ENCODE data around the gene C1orf21.

The C1orf21 gene

GRCh38 chr1:184487531-184488193, 100.8 kb downstream of the C1orf21 start:
- no peak for DNase-seq

- no peak for DNase-seq
Measured at GRCh38 chr1:184489908-184490307, 103.1 kb downstream of the C1orf21 start.

- DNase-seq, result no peak
Measured at GRCh38 chr1:184492536-184492935, 105.7 kb downstream of the C1orf21 start.

DNA sequence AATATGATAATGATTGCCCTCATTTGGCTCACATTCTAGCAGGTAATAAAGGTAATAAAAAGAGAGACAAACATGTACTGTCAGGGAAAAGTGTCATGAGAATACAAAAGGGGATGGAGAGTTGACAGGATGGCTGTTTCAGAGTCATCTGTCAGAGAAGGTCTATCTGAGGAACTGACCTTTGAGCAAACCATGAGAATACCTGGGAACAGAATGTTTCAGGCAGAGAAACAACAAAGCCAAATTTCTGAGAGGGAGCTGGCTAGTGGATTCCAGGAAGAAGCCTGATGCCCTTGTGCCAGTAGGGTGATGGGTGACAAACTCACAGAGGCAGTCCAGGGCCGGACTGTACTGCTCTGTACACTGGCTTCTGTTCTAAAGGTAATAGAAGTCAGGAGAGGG, 107.2 kb downstream of the C1orf21 start:
- no peak for DNase-seq

GRCh38 chr1:184494929-184495328, 108.1 kb downstream of the C1orf21 start:
- no peak for DNase-seq

GRCh38 chr1:184497959-184498723, 111.3 kb downstream of the C1orf21 start:
- DNase-seq, result no peak

DNA sequence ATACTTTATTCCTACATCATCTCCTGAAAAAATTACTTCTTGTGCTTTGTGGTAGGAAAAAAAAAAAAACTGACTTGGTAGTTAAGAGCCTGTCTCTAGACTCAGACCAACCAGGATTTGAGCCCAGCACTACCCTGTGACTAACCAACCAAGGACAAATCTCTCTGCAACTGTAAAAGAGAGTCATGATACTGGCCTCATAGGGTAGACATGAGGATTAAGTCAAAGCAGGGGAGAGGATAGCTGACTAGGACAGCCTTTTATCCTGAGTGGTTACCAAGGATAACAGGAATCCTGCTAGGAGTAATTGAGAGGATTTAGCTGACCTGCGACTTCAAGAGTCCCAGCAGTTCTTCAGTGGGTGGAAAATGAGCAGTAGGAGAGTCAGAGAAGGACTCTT, 112.8 kb downstream of the C1orf21 start:
- peak; percentile 55 for DNase-seq

DNA sequence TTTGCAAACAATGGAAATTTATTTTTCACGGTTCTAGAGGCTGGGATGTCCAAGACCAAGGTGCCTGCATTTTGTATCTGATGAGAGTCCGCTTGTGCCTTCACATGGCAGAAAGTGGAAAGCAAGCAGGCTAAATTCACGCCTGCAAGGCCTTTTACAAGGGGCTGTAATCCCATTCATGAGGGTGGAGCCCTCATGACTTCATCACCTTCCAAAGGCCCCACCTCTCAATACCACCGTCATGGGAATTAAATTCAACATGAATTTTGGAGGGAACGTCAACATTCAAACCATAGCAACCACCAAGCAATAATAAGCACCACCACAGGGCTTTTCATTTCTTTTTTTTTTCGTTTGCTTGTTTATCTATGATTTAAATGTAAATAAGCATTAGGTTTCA, 115.3 kb downstream of the C1orf21 start:
- DNase-seq, result no peak

- DNase-seq, result no peak
Measured at GRCh38 chr1:184503221-184503749, 116.5 kb downstream of the C1orf21 start.

GRCh38 chr1:184504040-184504954, 117.5 kb downstream of the C1orf21 start:
- DNase-seq, result no peak

- DNase-seq, result no peak
Measured at GRCh38 chr1:184504955-184505338, 118.1 kb downstream of the C1orf21 start.

DNA sequence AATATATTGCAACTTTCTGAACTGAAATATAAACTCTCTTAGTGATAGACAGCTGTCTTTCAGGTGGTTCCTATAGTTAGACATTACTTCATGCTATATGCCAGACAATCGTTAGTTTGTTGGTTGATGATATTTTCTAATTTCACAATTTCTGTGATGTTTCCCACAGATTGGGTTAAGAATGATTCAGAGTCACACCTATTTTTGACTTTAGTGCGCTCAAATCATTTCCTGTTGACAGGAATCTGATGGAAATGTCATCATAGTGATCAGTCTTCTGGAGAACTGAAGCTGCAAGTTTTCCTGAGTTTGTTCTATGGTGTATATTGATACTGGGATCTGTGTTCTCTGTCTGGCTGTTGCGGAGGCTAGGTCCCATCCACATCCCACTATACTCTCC, 119.7 kb downstream of the C1orf21 start:
- no peak for DNase-seq

DNA sequence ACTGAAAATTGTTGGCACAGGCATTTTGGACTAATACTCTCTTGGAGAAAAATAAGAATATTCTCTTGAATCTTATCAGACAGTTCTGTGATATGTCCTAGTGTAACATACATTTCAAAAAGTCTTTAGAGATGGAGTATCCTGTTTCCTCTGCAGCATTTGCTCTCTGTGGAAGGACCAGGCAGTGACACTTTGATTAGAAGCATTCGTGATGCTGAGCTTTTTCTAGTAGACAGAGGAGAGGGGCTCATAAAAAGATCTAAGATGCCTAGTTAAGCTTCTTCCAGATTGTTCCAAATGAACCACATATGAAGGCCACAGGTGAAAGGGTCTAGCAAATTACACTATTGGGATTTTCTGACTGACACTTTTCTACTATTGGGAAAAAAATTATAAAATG, 120.3 kb downstream of the C1orf21 start:
- no peak for DNase-seq

- DNase-seq, result peak; percentile 22
Measured at GRCh38 chr1:184507604-184508280, 120.9 kb downstream of the C1orf21 start.

DNA sequence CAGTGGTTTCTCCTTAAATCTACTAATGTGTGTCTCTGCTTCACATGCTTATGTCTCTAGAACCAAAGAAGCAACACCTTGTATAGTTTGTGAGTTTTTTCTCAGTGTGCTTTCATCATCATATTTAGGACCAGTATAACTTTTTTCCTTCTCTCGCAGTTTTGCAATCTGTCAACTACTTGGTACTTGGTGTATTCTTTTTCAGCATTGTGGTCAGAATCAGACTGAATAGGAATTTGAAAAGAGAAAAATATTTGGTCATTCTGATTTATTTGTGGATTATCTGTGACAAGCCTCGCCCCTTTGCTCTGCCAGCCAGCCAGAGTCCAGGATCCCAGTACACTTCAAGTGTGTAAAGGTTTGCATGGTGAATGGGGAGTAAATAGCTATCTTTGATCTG, 122.3 kb downstream of the C1orf21 start:
- no peak for DNase-seq

- no peak for DNase-seq
Measured at GRCh38 chr1:184510110-184510509, 123.3 kb downstream of the C1orf21 start.

GRCh38 chr1:184512724-184513123, 125.9 kb downstream of the C1orf21 start:
- DNase-seq, result no peak

- DNase-seq, result no peak
Measured at GRCh38 chr1:184513421-184513820, 126.6 kb downstream of the C1orf21 start.

GRCh38 chr1:184513966-184514365, 127.1 kb downstream of the C1orf21 start:
- DNase-seq, result peak; percentile 60

DNA sequence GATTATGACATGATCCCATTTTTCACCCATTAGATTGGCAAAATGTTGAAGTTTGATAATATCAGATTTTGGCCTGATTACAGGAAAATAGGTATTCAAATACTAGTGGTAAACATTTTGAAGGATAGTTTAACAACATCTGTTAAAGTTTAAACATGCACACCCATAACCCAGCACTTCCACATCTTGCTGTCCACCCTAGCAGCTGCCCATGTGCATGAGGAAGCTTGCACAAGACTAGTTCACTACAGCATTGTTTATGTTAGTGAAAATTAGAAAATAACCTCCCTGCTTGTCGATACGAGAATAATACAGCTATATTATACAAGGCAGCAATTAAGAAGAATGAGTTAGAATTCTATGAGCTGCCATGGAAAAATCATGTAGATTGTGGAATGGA, 127.6 kb downstream of the C1orf21 start:
- DNase-seq, result no peak

DNA sequence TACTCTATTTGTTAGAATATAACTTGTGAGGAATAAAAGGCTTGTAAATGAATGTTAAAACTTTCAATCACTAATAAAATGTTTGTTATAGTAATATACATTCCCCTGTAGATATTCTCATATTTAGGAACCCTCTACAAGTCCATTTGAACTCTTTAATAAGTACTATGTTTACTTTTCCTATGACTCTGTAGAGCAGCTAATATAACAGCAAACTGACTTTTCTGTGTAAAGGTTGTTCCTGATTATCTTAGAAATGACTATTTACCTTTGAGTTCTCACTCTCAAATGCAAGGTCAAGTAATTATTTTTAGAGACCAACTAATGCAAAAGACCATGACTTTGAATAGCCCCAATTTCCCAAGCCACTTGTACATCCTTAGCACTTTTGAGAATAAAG, 130.3 kb downstream of the C1orf21 start:
- no peak for DNase-seq

- DNase-seq, result no peak
Measured at GRCh38 chr1:184518736-184519357, 132.0 kb downstream of the C1orf21 start.

Measured in fibroblast of skin of abdomen (primary cell).